B cell (primary cell): ENCODE measurements around the gene USP1.

Experiments used
- EZH2 ChIP-seq: IDR thresholded peaks from 2 replicates; pipeline ENCODE4 v1.6.1; 2012; ENCODE audit warnings: borderline replicate concordance, low read depth, mild to moderate bottlenecking, moderate library complexity, low read length; ENCODE audit not compliant: insufficient read depth, poor library complexity, severe bottlenecking
- TF ChIP-seq, protein P1 (sequence below): fragments of 200-600 bp; IDR thresholded peaks from one replicate; pipeline ENCODE4 v1.8.0; 2022; ENCODE audit warnings: antibody characterized with exemption, mild to moderate bottlenecking

DNA sequence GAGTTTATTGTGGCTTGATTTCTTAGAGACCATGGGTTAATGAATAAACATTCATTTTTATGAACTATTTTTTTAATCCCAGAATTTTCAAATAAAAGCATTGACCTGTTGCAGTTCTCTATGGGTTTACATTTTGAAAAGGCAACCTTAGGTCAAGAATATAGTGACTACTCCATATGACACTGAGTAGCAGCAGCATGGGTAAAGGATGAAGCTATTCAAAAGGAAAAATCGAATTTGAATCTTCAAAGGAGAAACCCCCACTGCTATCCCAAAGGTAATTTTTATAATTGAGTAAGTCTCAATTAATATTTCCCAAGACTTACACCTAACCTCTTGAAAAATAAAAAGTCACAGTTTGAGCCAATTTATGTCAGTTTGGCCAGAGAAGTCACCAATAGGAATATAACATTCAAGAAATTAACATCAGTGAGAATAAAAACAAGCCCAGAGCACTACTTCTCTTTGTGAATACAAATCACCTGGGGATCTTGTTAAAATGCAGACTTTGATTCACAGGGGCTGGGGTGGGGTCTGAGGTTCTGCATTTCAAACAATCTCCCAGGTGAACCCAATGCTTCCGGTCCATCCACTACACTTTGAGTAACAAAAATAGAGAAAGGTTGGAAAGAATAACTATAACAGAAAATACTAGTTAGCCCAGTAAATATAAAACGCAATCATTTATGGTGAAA lies 39.8 kb downstream of the USP1 start:
- no peak for TF ChIP-seq EZH2
- TF ChIP-seq, protein P1, sequence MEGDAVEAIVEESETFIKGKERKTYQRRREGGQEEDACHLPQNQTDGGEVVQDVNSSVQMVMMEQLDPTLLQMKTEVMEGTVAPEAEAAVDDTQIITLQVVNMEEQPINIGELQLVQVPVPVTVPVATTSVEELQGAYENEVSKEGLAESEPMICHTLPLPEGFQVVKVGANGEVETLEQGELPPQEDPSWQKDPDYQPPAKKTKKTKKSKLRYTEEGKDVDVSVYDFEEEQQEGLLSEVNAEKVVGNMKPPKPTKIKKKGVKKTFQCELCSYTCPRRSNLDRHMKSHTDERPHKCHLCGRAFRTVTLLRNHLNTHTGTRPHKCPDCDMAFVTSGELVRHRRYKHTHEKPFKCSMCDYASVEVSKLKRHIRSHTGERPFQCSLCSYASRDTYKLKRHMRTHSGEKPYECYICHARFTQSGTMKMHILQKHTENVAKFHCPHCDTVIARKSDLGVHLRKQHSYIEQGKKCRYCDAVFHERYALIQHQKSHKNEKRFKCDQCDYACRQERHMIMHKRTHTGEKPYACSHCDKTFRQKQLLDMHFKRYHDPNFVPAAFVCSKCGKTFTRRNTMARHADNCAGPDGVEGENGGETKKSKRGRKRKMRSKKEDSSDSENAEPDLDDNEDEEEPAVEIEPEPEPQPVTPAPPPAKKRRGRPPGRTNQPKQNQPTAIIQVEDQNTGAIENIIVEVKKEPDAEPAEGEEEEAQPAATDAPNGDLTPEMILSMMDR = no peak
